ENCODE data around the gene CLK3.

CLK3 gene

DNA sequence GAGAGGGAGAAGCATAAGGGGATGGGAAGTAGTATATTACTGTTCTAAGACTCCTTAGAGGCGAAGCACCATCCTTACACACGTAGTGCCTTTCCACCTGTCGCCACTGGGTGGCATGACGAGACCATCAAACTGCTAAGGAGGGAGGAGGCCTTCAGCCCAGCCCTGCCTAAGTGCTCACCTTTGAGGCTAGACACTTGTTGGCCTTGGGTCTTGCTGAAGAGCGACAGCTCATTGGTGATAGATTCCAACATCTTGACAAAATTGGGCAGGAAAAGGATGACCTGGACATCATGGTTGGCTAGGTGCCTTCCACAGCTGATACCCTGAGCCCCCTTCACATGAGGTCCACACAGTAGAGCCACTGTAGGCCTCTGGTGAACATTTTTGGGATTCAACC, 19.6 kb downstream of the CLK3 start:
- H3K4me3 ChIP-seq (ENCODE audit: low read length) = no peak overlapping the region
- H2AFZ ChIP-seq (ENCODE audit: low read length) = no peak overlapping the region
- peaks cover 2% of the 10 kb centered on the region; the same call in 1 of the 2 replicates for H3K79me2 ChIP-seq (ENCODE audit: low read length)
- H3K27ac ChIP-seq (ENCODE audit: low read length) = no peak overlapping the region
- peaks cover 9% of the 10 kb centered on the region; the same call in 1 of the 2 replicates for H3F3A ChIP-seq (ENCODE audit: insufficient read depth, low read length)
- DNase-seq = peak; percentile 76
- no peaks in the 10 kb centered on the region for H3K4me1 ChIP-seq (ENCODE audit: low read length)
- TF ChIP-seq EZH2 (optimal IDR thresholded peaks at IDR 0.05; ENCODE audit: low read depth, low read length) = no peak
- TF ChIP-seq, protein P1, sequence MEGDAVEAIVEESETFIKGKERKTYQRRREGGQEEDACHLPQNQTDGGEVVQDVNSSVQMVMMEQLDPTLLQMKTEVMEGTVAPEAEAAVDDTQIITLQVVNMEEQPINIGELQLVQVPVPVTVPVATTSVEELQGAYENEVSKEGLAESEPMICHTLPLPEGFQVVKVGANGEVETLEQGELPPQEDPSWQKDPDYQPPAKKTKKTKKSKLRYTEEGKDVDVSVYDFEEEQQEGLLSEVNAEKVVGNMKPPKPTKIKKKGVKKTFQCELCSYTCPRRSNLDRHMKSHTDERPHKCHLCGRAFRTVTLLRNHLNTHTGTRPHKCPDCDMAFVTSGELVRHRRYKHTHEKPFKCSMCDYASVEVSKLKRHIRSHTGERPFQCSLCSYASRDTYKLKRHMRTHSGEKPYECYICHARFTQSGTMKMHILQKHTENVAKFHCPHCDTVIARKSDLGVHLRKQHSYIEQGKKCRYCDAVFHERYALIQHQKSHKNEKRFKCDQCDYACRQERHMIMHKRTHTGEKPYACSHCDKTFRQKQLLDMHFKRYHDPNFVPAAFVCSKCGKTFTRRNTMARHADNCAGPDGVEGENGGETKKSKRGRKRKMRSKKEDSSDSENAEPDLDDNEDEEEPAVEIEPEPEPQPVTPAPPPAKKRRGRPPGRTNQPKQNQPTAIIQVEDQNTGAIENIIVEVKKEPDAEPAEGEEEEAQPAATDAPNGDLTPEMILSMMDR (IDR thresholded peaks at IDR 0.05; ENCODE audit: low read length) = peak; percentile 95
- no peaks in the 10 kb centered on the region for H3K9me3 ChIP-seq (replicated peaks; ENCODE audit: insufficient read depth, low read length)
- H3K36me3 ChIP-seq (replicated peaks; ENCODE audit: insufficient read depth, low read length) = peaks cover 4% of the 10 kb centered on the region; the same call in 1 of the 2 replicates
- H3K9ac ChIP-seq (ENCODE audit: low read length) = no peak overlapping the region
- H3K27me3 ChIP-seq (replicated peaks; ENCODE audit: insufficient read depth, low read length) = no peaks in the 10 kb centered on the region
- no peaks in the 10 kb centered on the region for H3K9me2 ChIP-seq (replicated peaks; ENCODE audit: insufficient read depth, low read length)
- 0 out of 2 replicates have a peak, but pooled peaks cover 4% of the 10 kb centered on the region for H4K20me1 ChIP-seq (ENCODE audit: insufficient read depth, low read length)
- no peak overlapping the region for H3K4me2 ChIP-seq (ENCODE audit: low read depth, low read length)

DNA sequence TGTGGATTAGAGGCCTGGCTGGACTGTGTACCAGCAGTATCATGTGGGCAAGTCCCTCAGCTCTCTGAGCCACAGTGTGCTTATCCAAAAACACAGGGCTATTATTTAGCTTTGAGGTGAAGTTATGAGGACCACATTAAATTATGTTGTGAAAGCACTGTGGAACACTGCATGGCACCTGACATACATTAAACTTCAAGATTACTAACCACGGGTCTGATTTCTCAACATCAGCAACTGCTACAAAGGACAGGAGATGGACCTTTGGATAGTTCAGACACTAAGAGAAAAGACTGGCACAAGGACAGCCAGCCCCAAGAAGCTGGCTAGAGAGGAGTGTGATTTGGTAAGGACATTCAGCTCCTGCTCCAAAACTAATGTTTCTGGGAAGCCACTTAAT, 21.3 kb downstream of the CLK3 start:
- Histone ChIP-seq H3K27me3 (replicated peaks; ENCODE audit: insufficient read depth, low read length) (no peaks in the 10 kb centered on the region), H3K79me2 (ENCODE audit: low read length) (no peaks in the 10 kb centered on the region), H3K27ac (ENCODE audit: low read length) (no peak overlapping the region), H3K4me1 (ENCODE audit: low read length) (no peaks in the 10 kb centered on the region), H3K36me3 (replicated peaks; ENCODE audit: insufficient read depth, low read length) (peaks cover 5% of the 10 kb centered on the region; the same call in 1 of the 2 replicates), H4K20me1 (ENCODE audit: insufficient read depth, low read length) (0 out of 2 replicates have a peak, but pooled peaks cover 4% of the 10 kb centered on the region), H3F3A (ENCODE audit: insufficient read depth, low read length) (no peaks in the 10 kb centered on the region), H2AFZ (ENCODE audit: low read length) (no peak overlapping the region), H3K9me2 (replicated peaks; ENCODE audit: insufficient read depth, low read length) (no peaks in the 10 kb centered on the region), H3K9ac (ENCODE audit: low read length) (no peak overlapping the region), H3K4me3 (ENCODE audit: low read length) (no peak overlapping the region), H3K9me3 (replicated peaks; ENCODE audit: insufficient read depth, low read length) (no peaks in the 10 kb centered on the region), H3K4me2 (ENCODE audit: low read depth, low read length) (no peak overlapping the region)
- no peak for TF ChIP-seq EZH2phosphoT487 (IDR thresholded peaks at IDR 0.05; ENCODE audit: low read length)
- TF ChIP-seq, protein P1 (IDR thresholded peaks at IDR 0.05; ENCODE audit: low read length) = no peak
- no peak for TF ChIP-seq EZH2 (optimal IDR thresholded peaks at IDR 0.05; ENCODE audit: low read depth, low read length)
- DNase-seq = no peak

DNA sequence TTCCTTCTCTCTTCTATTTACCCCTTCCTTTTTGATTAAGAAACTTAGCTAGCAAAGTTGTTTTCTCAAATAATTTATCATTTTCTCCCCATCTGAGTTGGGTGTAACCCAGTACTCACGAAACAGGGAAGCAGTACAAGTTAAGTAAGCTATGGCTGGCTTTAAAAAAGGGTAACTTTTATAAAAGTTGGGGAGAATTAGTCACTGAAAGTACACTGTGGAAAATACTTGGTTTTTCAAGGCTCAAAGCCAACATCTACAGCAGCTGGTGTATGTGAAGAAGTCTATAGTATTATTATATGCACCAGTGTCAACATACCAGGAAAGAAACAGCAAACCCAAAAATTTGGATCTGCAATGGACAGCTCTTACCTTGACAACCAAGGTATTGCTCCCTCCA, 25.5 kb downstream of the CLK3 start:
- TF ChIP-seq, protein P1 (IDR thresholded peaks at IDR 0.05; ENCODE audit: low read length) = no peak
- TF ChIP-seq EZH2 (optimal IDR thresholded peaks at IDR 0.05; ENCODE audit: low read depth, low read length) (no peak), EZH2phosphoT487 (IDR thresholded peaks at IDR 0.05; ENCODE audit: low read length) (no peak)
- no peak overlapping the region for H3K4me3 ChIP-seq (ENCODE audit: low read length)
- no peaks in the 10 kb centered on the region for H3K9me3 ChIP-seq (replicated peaks; ENCODE audit: insufficient read depth, low read length)
- no peaks in the 10 kb centered on the region for H4K20me1 ChIP-seq (ENCODE audit: insufficient read depth, low read length)
- DNase-seq = no peak
- H3K4me2 ChIP-seq (ENCODE audit: low read depth, low read length) = no peak overlapping the region
- no peaks in the 10 kb centered on the region for H3K27me3 ChIP-seq (replicated peaks; ENCODE audit: insufficient read depth, low read length)
- no peaks in the 10 kb centered on the region for H3K9me2 ChIP-seq (replicated peaks; ENCODE audit: insufficient read depth, low read length)
- no peaks in the 10 kb centered on the region for H3K79me2 ChIP-seq (ENCODE audit: low read length)
- peaks cover 5% of the 10 kb centered on the region; the same call in 1 of the 2 replicates for H3K36me3 ChIP-seq (replicated peaks; ENCODE audit: insufficient read depth, low read length)
- H3K9ac ChIP-seq (ENCODE audit: low read length) = no peak overlapping the region
- H3K4me1 ChIP-seq (ENCODE audit: low read length) = no peaks in the 10 kb centered on the region
- no peak overlapping the region for H3K27ac ChIP-seq (ENCODE audit: low read length)
- H3F3A ChIP-seq (ENCODE audit: insufficient read depth, low read length) = no peaks in the 10 kb centered on the region
- no peak overlapping the region for H2AFZ ChIP-seq (ENCODE audit: low read length)
